MM.1S (cell line): ENCODE results near the gene CSH2.

Experiments
- CTCF ChIP-seq: fragments of 300-600 bp; sonication (generic); IDR thresholded peaks from 2 replicates; pipeline ENCODE4 v1.5.1; 2016; ENCODE audit warnings: antibody characterized with exemption, low read length, mixed read lengths
- EZH2 ChIP-seq: fragments of 300-600 bp; sonication (generic); optimal IDR thresholded peaks from 2 replicates; pipeline ENCODE3; 2017; ENCODE audit warnings: low read depth, mild to moderate bottlenecking, antibody characterized with exemption, low read length, mixed read lengths
- EZH2phosphoT487 ChIP-seq: fragments of 300-600 bp; sonication (generic); IDR thresholded peaks from 2 replicates; pipeline ENCODE4 v1.6.1; 2018; ENCODE audit warnings: antibody characterized with exemption, low read length

GRCh38 chr17:63847525-63848249 lies 25.8 kb downstream of the CSH2 start:
- no peak for TF ChIP-seq CTCF
- no peak for TF ChIP-seq EZH2
- TF ChIP-seq EZH2phosphoT487: no peak
